ENCODE measurements around the gene COPG2.

DNA sequence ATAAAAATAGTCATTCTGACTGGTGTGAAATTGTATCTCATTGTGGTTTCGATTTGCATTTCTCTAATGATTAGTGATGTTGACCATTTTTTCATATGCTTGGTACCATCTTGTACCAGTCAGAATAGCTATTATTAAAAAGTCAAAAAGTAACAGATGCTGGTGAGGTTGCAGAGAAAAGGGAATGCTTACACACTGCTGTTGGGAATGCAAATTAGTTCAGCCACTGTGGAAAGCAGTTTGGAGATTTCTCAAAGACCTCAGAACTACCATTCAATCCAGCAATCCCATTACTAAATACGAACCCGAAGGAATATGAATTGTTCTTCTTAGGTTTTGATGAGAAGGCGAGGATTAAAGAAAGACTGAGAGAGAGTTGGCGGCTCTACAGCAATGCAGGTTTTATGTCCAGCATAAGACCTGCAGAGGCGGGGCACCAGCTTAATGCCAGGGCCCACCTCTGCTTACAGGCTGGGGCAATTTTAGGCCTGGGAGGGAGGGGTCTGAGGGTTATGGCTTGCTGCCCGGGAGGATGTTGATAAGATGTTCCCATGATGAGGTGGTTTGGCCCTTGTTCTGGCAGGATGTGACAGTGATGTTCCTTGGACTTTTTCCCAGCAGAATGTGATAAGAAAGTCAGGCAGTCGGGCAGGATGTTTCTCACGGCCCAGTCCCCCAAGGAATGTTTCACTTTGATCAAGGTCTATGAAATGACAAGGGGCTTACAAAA, 102.2 kb downstream of the COPG2 start:
- TF ChIP-seq, protein P1, sequence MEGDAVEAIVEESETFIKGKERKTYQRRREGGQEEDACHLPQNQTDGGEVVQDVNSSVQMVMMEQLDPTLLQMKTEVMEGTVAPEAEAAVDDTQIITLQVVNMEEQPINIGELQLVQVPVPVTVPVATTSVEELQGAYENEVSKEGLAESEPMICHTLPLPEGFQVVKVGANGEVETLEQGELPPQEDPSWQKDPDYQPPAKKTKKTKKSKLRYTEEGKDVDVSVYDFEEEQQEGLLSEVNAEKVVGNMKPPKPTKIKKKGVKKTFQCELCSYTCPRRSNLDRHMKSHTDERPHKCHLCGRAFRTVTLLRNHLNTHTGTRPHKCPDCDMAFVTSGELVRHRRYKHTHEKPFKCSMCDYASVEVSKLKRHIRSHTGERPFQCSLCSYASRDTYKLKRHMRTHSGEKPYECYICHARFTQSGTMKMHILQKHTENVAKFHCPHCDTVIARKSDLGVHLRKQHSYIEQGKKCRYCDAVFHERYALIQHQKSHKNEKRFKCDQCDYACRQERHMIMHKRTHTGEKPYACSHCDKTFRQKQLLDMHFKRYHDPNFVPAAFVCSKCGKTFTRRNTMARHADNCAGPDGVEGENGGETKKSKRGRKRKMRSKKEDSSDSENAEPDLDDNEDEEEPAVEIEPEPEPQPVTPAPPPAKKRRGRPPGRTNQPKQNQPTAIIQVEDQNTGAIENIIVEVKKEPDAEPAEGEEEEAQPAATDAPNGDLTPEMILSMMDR (IDR thresholded peaks at IDR 0.05; ENCODE audit: insufficient read depth, low read depth, low read length), result no peak
- no peak for TF ChIP-seq EZH2 (IDR thresholded peaks at IDR 0.05; ENCODE audit: insufficient read depth, low read length)
